HG03575 (cell line): Measurements from ENCODE around the gene BAG2.
A peak's percentile ranks its signal among the peaks of the same experiment; 100 is the strongest.

ENCODE experiments used
- ATAC-seq: cut with Tn5 transposase; IDR thresholded peaks from one replicate; pipeline ENCODE4 v1.9.1; 2021; ENCODE audit not compliant: unreplicated experiment, insufficient number of reproducible peaks, low FRiP score; ENCODE audit errors: extremely low read depth

Gene BAG2

GRCh38 chr6:57172136-57173055 is at the start of gene BAG2:
TSS of gene BAG2 (plus strand) at chr6:57172326. CDS start at chr6:57172698, 372 bp downstream.
- peak; percentile 63 for ATAC-seq

DNA sequence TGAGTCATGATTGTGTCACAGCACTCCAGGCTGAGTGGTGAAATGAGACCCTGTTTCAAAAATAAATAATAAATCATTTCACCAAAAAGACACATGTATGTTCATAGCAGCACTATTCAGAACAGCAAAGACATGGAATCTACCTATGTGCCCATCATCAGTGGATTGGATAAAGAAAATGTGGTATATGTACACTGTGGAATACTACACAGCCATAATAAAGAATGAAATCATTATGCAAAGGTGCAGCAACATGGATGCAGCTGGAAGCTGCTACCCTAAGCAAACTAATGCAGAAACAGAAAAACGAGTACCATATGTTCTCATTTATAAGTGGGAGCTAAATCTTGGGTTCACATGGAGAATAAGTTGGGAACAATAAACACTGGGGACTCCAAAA is 49.0 kb upstream of the BAG2 start:
- no peak for ATAC-seq

GRCh38 chr6:57127763-57128162 is 44.4 kb upstream of the BAG2 start:
- no peak for ATAC-seq

DNA sequence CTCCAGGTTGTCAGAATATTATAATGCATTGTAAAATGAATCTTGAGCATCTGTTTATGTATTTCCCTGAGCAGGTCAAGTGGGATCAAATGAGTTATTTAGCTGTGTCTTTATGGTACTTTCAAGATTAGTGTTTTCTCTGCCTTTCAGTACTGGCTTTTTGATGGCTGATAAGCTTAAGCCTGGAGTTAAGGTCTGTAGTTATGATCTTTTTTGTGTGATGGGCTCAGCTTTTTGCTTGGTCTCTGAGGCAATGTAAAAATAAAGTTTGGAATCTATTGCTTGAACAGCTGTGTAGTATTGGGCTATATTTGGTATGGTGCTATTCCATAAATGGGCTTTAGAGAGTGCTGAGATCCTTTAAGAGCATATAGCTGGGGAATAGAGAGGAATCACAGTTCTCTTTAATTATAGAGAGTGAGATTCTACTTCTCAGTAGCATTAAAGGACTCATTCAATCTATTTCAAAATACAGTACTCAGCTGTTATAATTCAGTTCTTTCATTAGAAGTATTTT is 41.4 kb upstream of the BAG2 start:
- no peak for ATAC-seq

- ATAC-seq: no peak
These were observed 37.2 kb upstream of the BAG2 start for GRCh38 chr6:57134954-57135353.

DNA sequence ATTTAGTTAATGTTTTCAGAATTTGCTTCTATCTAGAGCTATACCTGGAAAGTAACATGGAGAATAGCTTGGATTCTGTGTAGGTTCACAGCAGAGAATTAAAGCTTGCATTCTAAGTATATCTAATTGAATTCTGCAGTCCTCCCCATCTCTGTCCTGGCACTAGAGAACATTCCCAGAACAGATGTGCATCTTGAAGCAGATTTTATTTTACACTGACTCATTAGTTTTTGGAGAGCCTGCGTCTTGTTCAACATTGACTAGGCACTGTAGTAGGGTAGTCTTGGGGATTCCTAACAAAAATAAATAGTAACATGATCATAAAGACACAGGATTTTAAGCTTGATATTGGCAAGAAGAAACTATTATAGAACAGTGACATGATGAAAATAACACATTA is 36.2 kb upstream of the BAG2 start:
- no peak for ATAC-seq

GRCh38 chr6:57137350-57137749 is 34.8 kb upstream of the BAG2 start:
- no peak for ATAC-seq

GRCh38 chr6:57138026-57138425 is 34.1 kb upstream of the BAG2 start:
- ATAC-seq: no peak

DNA sequence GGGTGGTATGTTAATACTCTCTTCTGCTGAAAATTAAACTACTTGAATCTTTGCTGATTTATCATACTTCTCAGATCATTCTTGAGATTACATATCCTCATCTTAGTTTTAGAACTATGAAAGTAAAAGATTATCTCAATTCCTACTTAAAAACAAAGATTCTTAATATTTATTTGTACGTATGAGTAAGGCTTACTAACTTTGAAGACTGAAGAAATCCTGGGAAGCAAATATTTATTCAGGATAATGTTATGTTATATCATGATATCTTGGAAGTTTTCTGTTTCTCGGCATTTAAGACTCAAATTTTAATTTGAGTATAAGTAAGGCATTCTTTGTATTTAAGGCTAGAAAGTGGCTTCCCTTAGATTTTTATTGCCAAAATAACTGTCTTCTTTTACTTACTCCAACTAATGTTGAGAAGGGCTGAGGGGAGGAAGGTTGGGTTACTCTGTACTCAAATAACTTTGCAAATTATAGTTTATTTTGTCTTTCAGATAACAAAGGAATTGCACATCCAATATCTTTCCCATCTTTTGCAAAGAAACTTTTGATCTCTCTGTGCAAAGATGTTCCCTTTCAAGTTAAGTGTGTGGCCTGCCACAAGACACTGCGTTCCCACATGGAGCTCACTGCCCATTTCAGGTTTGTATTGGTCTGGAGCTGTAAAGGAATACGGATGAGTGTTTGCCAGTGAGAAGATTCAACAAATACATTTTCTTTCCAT is 30.5 kb upstream of the BAG2 start:
- ATAC-seq: no peak

DNA sequence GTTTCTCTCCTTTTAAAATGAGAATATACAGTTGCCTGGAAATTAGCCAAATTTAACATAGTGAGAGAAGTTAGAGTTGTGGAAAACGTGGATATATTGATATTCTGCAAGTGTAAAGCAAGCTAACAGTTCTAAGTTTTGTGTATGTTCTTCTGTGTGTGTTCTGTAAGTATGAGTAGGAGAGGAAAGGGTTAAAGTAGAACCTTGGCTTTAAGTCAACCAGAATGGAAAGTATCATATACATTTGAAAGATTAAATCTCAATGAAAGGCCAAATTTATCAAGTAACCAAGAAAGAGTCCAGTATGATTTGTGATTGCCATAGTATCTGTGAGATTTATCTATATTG is 30.0 kb upstream of the BAG2 start:
- no peak for ATAC-seq

DNA sequence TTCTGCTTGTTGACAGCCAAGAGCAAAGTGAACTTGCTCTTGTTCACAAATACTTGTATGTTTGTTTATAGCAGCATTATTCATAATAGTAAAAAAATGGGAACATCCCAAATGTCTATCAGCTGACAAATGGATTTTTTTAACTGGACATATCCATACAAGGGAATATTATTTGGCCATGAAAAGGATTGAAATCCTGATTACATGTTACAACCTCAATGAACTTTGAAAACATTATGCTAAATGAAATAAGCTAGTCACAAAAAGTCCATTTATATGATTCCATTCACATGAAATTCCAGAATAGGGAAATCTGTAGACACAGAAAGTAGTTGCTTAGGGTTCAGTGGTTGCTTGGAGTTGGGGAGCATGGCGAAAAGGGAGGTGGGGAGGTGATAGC is 28.4 kb upstream of the BAG2 start:
- no peak for ATAC-seq

- ATAC-seq: no peak
These were observed 24.7 kb upstream of the BAG2 start for GRCh38 chr6:57147401-57147800.

GRCh38 chr6:57147955-57148858 is 23.9 kb upstream of the BAG2 start:
- no peak for ATAC-seq

GRCh38 chr6:57158658-57159057 is 13.5 kb upstream of the BAG2 start:
- ATAC-seq: no peak

GRCh38 chr6:57159127-57159526 is 13.0 kb upstream of the BAG2 start:
- ATAC-seq: no peak

DNA sequence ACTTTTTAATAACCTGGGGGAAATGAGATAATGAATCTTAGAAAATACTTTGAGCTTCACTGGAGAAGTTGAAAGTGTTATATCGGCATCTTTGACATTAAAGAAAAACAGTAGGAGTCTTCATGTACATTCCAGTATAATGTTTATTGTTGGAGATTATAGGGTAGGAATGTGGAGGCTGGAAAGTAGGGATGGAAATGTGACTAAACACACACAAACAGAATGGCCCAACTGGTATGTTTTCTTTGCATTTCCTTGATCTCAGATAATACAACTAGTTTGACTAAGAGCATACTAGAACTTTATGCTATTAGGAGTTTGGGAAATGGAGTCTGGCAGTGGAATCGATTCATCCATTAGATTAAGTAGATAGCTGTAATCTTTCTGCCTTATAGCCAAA is 10.1 kb upstream of the BAG2 start:
- no peak for ATAC-seq

GRCh38 chr6:57162516-57162915 is 9.6 kb upstream of the BAG2 start:
- no peak for ATAC-seq

GRCh38 chr6:57163956-57164355 is 8.2 kb upstream of the BAG2 start:
- no peak for ATAC-seq

DNA sequence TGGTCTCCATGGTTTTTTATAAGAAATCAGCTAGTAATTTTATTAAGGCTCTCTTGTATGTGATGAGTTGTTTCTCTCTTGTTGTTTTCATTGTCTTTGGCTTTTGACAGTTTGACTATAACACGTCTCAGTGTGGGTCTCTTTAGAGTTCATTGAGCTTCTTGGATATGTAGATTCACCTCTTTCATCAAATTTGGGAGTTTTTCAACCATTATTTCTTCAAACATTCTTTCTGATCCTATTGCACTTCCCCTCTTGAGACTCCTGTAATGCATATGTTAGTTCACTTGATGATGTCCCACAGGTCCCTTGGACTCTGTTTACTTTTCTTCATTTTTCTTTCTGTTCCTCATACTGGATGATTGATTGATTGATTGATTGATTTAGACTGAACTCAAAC is 7.0 kb upstream of the BAG2 start:
- ATAC-seq: no peak
